HCT116 (cell line): Measurements from ENCODE around the gene OVOL3. TPM values are rescaled to one million over a fixed set of nuclear protein-coding genes. Genes with fewer than 3 reads are reported as not detected.

ENCODE experiments used
- ATAC-seq: fragments of 200-7000 bp; cut with Tn5 transposase; 2 replicates; pipeline ENCODE4 v1.9.1; 2020; ENCODE audit warnings: mild to moderate bottlenecking, moderate library complexity
- BruUV-seq: library from RNA; stranded (reverse); fragments of 400-500 nt; replicated peaks from 2 replicates; lab custom pipeline; 2021; lab: Mats Ljungman, UMichigan
- CTCF ChIA-PET: fragments of 300-600 bp; sonication (Branson Sonifier 250); formaldehyde crosslinking; loops from one replicate; lab custom pipeline; 2021; ENCODE audit warnings: antibody characterized with exemption; lab: Charles Lee
- POLR2A ChIA-PET: fragments of 300-600, 350-600 bp; sonication (Branson Sonifier 250); formaldehyde crosslinking; loops from one replicate; lab custom pipeline; 2021; ENCODE audit warnings: antibody characterized with exemption; lab: Charles Lee
- RAD21 ChIA-PET, 2 experiments: fragments of 300-600 bp; sonication (Branson Sonifier 250); formaldehyde crosslinking; loops; one replicate each; lab custom pipeline; 2023; ENCODE audit warnings: low total read pairs in 2 of 2; ENCODE audit not compliant: uncharacterized antibody in 2 of 2, unreplicated experiment in 2 of 2, low non-redundant PET in 1 of 2; lab: Charles Lee
- DNase-seq: peaks from one replicate; pipeline ENCODE4 v3.0.0-alpha.2; 2010; ENCODE audit warnings: low read depth, low spot score
- H2AFZ ChIP-seq: fragments of 200-600 bp; shearing (Covaris generic), sonication (generic); 2 replicates; pipeline ENCODE4 v1.6.1; 2017; ENCODE audit warnings: low read depth, mixed run types, mixed read lengths, antibody characterized with exemption, low read length; ENCODE audit not compliant: poor library complexity, severe bottlenecking
- H3K27ac ChIP-seq: 2 replicates; pipeline ENCODE4 v1.5.1; 2012; ENCODE audit warnings: low read depth, low read length
- H3K27me3 ChIP-seq: fragments of 200-600 bp; sonication (generic); 2 replicates; pipeline ENCODE4 v1.6.1; 2016; ENCODE audit warnings: mixed run types, low read length, mixed read lengths; ENCODE audit not compliant: insufficient read depth
- H3K36me3 ChIP-seq, 2 experiments: fragments of 200-500 bp in 1 of 2; fragments of 200-600 bp in 1 of 2; sonication (Bioruptor generic) in 1 of 2; sonication (generic) in 1 of 2; 2 replicates each; pipeline versions ENCODE4 v1.5.1 to v1.6.1; 2014 to 2016; ENCODE audit warnings: low read length in 2 of 2, inconsistent platforms in 1 of 2, mixed read lengths in 1 of 2, mixed run types in 1 of 2; ENCODE audit not compliant: insufficient read depth in 2 of 2, control insufficient read depth in 1 of 2
- H3K4me1 ChIP-seq, 2 experiments: fragments of 200-600 bp in 1 of 2; sonication (generic) in 1 of 2; 2 replicates each; pipeline versions ENCODE4 v1.5.1 to v1.6.1; 2012 to 2017; ENCODE audit warnings: low read length in 2 of 2, inconsistent platforms in 1 of 2, mild to moderate bottlenecking in 1 of 2, mixed read lengths in 1 of 2, mixed run types in 1 of 2, moderate library complexity in 1 of 2; ENCODE audit not compliant: insufficient read depth in 2 of 2, control insufficient read depth in 1 of 2
- H3K4me2 ChIP-seq: fragments of 200-600 bp; sonication (generic); 2 replicates; pipeline ENCODE4 v1.6.1; 2017; ENCODE audit warnings: mixed run types, low read length, mixed read lengths
- H3K4me3 ChIP-seq, 2 experiments: fragments of 200-600 bp in 1 of 2; sonication (generic) in 1 of 2; replicated peaks in 1 of 2; 2 replicates each; pipeline ENCODE4 v1.5.1; 2011 to 2016; ENCODE audit warnings: low read length in 2 of 2, control low read depth in 1 of 2, low read depth in 1 of 2, mild to moderate bottlenecking in 1 of 2, mixed read lengths in 1 of 2, mixed run types in 1 of 2
- H3K79me2 ChIP-seq: fragments of 200-600 bp; sonication (generic); 2 replicates; pipeline ENCODE4 v1.6.1; 2017; ENCODE audit warnings: mild to moderate bottlenecking, mixed run types, low read length, moderate library complexity, mixed read lengths; ENCODE audit not compliant: insufficient read depth
- H3K9ac ChIP-seq: fragments of 200-600 bp; sonication (generic); 2 replicates; pipeline ENCODE4 v1.6.1; 2016; ENCODE audit warnings: low read length, mixed read lengths
- H3K9me2 ChIP-seq: fragments of 200-600 bp; sonication (generic), shearing (Covaris generic); 2 replicates; pipeline ENCODE4 v1.6.1; 2017; ENCODE audit warnings: mixed run types, mild to moderate bottlenecking, moderate library complexity; ENCODE audit not compliant: insufficient read depth
- H3K9me3 ChIP-seq, 2 experiments: fragments of 200-500 bp in 1 of 2; fragments of 200-600 bp in 1 of 2; sonication (Bioruptor generic) in 1 of 2; sonication (generic) in 1 of 2; 2 replicates each; pipeline ENCODE4 v1.6.1; 2014 to 2017; ENCODE audit warnings: low read length in 2 of 2, mixed read lengths in 2 of 2, inconsistent platforms in 1 of 2, low read depth in 1 of 2, mild to moderate bottlenecking in 1 of 2, mixed run types in 1 of 2, moderate library complexity in 1 of 2; ENCODE audit not compliant: control insufficient read depth in 1 of 2, insufficient read depth in 1 of 2
- H4K20me1 ChIP-seq: fragments of 200-600 bp; sonication (generic), shearing (Covaris generic); 2 replicates; pipeline ENCODE4 v1.6.1; 2017; ENCODE audit warnings: mixed run types, mild to moderate bottlenecking, moderate library complexity; ENCODE audit not compliant: insufficient read depth
- CBX3 ChIP-seq: IDR thresholded peaks from 2 replicates; pipeline ENCODE4 v1.6.1; 2012; ENCODE audit warnings: low read depth
- CEBPB ChIP-seq: IDR thresholded peaks from 2 replicates; pipeline ENCODE4 v1.6.1; 2012; ENCODE audit warnings: low read depth
- EGR1 ChIP-seq: IDR thresholded peaks from 2 replicates; pipeline ENCODE4 v1.6.1; 2012; ENCODE audit warnings: low read depth
- ELF1 ChIP-seq: IDR thresholded peaks from 2 replicates; pipeline ENCODE4 v1.6.1; 2012; ENCODE audit warnings: low read depth, borderline replicate concordance
- EZH2 ChIP-seq: fragments of 200-600 bp; sonication (generic); IDR thresholded peaks from 2 replicates; pipeline ENCODE4 v1.6.1; 2017; ENCODE audit warnings: antibody characterized with exemption, mixed run types
- EZH2phosphoT487 ChIP-seq: fragments of 200-600 bp; IDR thresholded peaks from 2 replicates; pipeline ENCODE4 v1.6.1; 2018; ENCODE audit warnings: antibody characterized with exemption, borderline replicate concordance
- FOSL1 ChIP-seq: IDR thresholded peaks from 2 replicates; pipeline ENCODE4 v1.6.1; 2012; ENCODE audit warnings: low read depth
- JUND ChIP-seq: IDR thresholded peaks from 2 replicates; pipeline ENCODE4 v1.6.1; 2012
- POLR2A ChIP-seq: IDR thresholded peaks from 2 replicates; pipeline ENCODE4 v1.7.0; 2011; ENCODE audit warnings: borderline replicate concordance; ENCODE audit not compliant: insufficient read depth, insufficient read length; ENCODE audit errors: extremely low read depth
- POLR2AphosphoS5 ChIP-seq: IDR thresholded peaks from 2 replicates; pipeline ENCODE4 v1.6.1; 2011; ENCODE audit warnings: mild to moderate bottlenecking, low read depth, low read length, moderate library complexity
- RAD21 ChIP-seq: IDR thresholded peaks from 2 replicates; pipeline ENCODE4 v1.6.1; 2012; ENCODE audit warnings: low read depth, mild to moderate bottlenecking
- SIN3A ChIP-seq: IDR thresholded peaks from 2 replicates; pipeline ENCODE4 v1.6.1; 2012; ENCODE audit warnings: low read depth
- SP1 ChIP-seq: IDR thresholded peaks from 2 replicates; pipeline ENCODE4 v1.6.1; 2012; ENCODE audit warnings: low read depth
- SRF ChIP-seq: IDR thresholded peaks from 2 replicates; pipeline ENCODE4 v1.6.1; 2012; ENCODE audit warnings: low read depth
- TCF7L2 ChIP-seq: IDR thresholded peaks from 2 replicates; pipeline ENCODE4 v1.7.0; 2011; ENCODE audit warnings: borderline replicate concordance, inconsistent platforms; ENCODE audit not compliant: insufficient read depth, insufficient read length; ENCODE audit errors: extremely low read depth
- ZFX ChIP-seq: fragments of 450-650 bp; IDR thresholded peaks from 2 replicates; pipeline ENCODE4 v1.6.1; 2017
- ZNF274 ChIP-seq: fragments of 200-500 bp; sonication (Bioruptor generic); IDR thresholded peaks from 2 replicates; pipeline ENCODE4 v1.6.1; 2014; ENCODE audit warnings: mild to moderate bottlenecking, low read depth, low read length, inconsistent platforms
- intact Hi-C: fragments of 100-400 bp; cut with micrococcal nuclease; formaldehyde crosslinking; loops from 2 replicates; pipeline ENCODE4 v1.10.0; 2022
- total RNA-seq: library from RNA; stranded (reverse); gene quantifications from one replicate; pipeline ENCODE4 v1.2.1, GENCODE V29; 2021; ENCODE audit not compliant: unreplicated experiment
- TF ChIP-seq, protein P1 (sequence below): IDR thresholded peaks from 2 replicates; pipeline ENCODE4 v1.6.1; 2012
- TF ChIP-seq, protein P2 (sequence below): IDR thresholded peaks from 2 replicates; pipeline ENCODE4 v1.6.1; 2012
- TF ChIP-seq, protein P3 (sequence below), 3 experiments: fragments of 200-600 bp in 1 of 3; sonication (generic) in 1 of 3; IDR thresholded peaks in 2 of 3; conservative IDR thresholded peaks in 1 of 3; 2 replicates each; pipeline ENCODE4 v1.5.1; 2012 to 2017; ENCODE audit warnings: low read depth in 2 of 3, low read length in 2 of 3, antibody characterized with exemption in 1 of 3, borderline replicate concordance in 1 of 3, control low read depth in 1 of 3, mild to moderate bottlenecking in 1 of 3, mixed read lengths in 1 of 3, mixed run types in 1 of 3, moderate library complexity in 1 of 3; ENCODE audit not compliant: insufficient read depth in 1 of 3
- TF ChIP-seq, protein P4 (sequence below): IDR thresholded peaks from 2 replicates; pipeline ENCODE4 v1.6.1; 2012; ENCODE audit warnings: low read depth

Gene OVOL3
- total RNA-seq, 1 experiment from 2014 or later = not detected

DNA sequence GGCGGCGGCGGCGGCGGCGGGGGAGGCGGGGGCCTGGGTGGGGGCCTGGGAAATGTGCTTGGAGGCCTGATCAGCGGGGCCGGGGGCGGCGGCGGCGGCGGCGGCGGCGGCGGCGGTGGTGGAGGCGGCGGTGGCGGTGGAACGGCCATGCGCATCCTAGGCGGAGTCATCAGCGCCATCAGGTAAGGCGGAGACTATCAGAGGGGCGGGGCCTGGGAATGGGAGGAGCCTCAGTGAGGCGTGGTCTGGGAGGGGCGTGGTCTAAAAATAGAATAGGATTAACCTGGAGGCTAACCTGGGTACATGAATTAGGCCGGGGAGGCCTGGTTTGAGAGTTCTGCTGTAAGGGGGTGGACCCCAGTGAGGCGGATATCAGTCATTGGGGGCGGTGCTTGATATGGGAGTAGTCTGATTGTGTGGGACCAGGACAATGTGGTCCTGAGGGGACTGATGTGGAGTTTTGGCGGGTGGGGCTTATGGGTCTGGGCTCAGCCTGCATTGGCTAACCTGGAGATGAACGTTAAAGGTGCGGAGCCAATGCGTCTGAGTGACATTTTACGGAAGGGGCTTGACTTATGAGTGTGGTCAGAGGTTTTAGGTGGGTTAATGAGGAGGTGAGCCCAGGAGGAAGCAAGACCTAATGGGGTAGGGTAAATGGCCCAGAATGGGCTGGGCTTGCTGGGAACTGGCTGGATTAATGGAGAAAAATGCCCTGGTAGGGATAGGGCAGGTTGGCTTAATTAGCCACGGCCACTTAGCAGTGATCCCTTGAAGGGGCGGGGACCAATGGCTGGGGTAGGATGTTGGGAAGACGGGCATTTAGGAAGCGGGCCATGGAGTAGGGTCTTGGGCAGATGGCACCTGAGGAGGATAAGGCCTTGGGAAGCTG lies 30.3 kb downstream of the OVOL3 start:
- DNase-seq (peak; percentile 83), ATAC-seq (peak; percentile 70)
- Histone ChIP-seq H3K4me3 (peak overlapping the region; percentile 87 to 94), H3K4me1 (peaks cover 33 to 45% of the 10 kb centered on the region in 2 experiments), H2AFZ (no peak overlapping the region), H3K9ac (peak overlapping the region; percentile 99), H4K20me1 (peaks cover 6% of the 10 kb centered on the region; the same call in 1 of the 2 replicates), H3K9me3 (no peaks in the 10 kb centered on the region), H3K79me2 (peaks cover 41% of the 10 kb centered on the region), H3K27me3 (no peaks in the 10 kb centered on the region), H3K27ac (peak overlapping the region; percentile 98), H3K4me2 (peak overlapping the region; percentile 96), H3K9me2 (no peaks in the 10 kb centered on the region), H3K36me3 (peaks cover 30 to 32% of the 10 kb centered on the region in 2 experiments)
- ChIA-PET CTCF (no interaction called here), POLR2A (no interaction called here), RAD21 (no interaction called here)
- BruUV-seq = no TSS peak
- intact Hi-C loops = no loop called here
- TF ChIP-seq ZFX (no peak), EZH2 (no peak), RAD21 (no peak), EZH2phosphoT487 (no peak), ELF1 (no peak), CEBPB (no peak), SRF (no peak), FOSL1 (no peak), SIN3A (peak; percentile 33; the same call in 1 of the 2 replicates), SP1 (peak; percentile 36; the same call in 1 of the 2 replicates), POLR2A (no peak), EGR1 (no peak; the same call in 1 of the 2 replicates), ZNF274 (no peak), JUND (no peak), CBX3 (no peak), POLR2AphosphoS5 (peak; percentile 29; the same call in 1 of the 2 replicates), TCF7L2 (no peak)
- TF ChIP-seq, protein P1, sequence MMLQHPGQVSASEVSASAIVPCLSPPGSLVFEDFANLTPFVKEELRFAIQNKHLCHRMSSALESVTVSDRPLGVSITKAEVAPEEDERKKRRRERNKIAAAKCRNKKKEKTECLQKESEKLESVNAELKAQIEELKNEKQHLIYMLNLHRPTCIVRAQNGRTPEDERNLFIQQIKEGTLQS = no peak
- TF ChIP-seq, protein P2, sequence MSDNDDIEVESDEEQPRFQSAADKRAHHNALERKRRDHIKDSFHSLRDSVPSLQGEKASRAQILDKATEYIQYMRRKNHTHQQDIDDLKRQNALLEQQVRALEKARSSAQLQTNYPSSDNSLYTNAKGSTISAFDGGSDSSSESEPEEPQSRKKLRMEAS = peak; percentile 46; the same call in 1 of the 2 replicates
- TF ChIP-seq, protein P3, sequence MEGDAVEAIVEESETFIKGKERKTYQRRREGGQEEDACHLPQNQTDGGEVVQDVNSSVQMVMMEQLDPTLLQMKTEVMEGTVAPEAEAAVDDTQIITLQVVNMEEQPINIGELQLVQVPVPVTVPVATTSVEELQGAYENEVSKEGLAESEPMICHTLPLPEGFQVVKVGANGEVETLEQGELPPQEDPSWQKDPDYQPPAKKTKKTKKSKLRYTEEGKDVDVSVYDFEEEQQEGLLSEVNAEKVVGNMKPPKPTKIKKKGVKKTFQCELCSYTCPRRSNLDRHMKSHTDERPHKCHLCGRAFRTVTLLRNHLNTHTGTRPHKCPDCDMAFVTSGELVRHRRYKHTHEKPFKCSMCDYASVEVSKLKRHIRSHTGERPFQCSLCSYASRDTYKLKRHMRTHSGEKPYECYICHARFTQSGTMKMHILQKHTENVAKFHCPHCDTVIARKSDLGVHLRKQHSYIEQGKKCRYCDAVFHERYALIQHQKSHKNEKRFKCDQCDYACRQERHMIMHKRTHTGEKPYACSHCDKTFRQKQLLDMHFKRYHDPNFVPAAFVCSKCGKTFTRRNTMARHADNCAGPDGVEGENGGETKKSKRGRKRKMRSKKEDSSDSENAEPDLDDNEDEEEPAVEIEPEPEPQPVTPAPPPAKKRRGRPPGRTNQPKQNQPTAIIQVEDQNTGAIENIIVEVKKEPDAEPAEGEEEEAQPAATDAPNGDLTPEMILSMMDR (IDR thresholded peaks at IDR 0.05 in 2 of 3, conservative IDR thresholded peaks at IDR 0.05 in 1 of 3; ENCODE audit: borderline replicate concordance in 1 of 3, insufficient read depth in 1 of 3, low read depth in 2 of 3, low read length in 2 of 3) = no peak
- TF ChIP-seq, protein P4, sequence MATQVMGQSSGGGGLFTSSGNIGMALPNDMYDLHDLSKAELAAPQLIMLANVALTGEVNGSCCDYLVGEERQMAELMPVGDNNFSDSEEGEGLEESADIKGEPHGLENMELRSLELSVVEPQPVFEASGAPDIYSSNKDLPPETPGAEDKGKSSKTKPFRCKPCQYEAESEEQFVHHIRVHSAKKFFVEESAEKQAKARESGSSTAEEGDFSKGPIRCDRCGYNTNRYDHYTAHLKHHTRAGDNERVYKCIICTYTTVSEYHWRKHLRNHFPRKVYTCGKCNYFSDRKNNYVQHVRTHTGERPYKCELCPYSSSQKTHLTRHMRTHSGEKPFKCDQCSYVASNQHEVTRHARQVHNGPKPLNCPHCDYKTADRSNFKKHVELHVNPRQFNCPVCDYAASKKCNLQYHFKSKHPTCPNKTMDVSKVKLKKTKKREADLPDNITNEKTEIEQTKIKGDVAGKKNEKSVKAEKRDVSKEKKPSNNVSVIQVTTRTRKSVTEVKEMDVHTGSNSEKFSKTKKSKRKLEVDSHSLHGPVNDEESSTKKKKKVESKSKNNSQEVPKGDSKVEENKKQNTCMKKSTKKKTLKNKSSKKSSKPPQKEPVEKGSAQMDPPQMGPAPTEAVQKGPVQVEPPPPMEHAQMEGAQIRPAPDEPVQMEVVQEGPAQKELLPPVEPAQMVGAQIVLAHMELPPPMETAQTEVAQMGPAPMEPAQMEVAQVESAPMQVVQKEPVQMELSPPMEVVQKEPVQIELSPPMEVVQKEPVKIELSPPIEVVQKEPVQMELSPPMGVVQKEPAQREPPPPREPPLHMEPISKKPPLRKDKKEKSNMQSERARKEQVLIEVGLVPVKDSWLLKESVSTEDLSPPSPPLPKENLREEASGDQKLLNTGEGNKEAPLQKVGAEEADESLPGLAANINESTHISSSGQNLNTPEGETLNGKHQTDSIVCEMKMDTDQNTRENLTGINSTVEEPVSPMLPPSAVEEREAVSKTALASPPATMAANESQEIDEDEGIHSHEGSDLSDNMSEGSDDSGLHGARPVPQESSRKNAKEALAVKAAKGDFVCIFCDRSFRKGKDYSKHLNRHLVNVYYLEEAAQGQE = no peak
